K562 (cell line): Measurements from ENCODE around the gene ZCCHC24. TPM values are rescaled to one million over a fixed set of nuclear protein-coding genes. Genes with fewer than 3 reads are reported as not detected.

Source experiments
- ATAC-seq: fragments of 200-7000 bp; cut with Tn5 transposase; 3 replicates; pipeline ENCODE4 v1.9.1; 2020; ENCODE audit warnings: moderate library complexity
- BruUV-seq: library from RNA; stranded (reverse); fragments of 400-500 nt; replicated peaks from 2 replicates; lab custom pipeline; 2021; lab: Mats Ljungman, UMichigan
- CTCF ChIA-PET: fragments of 300-600 bp; formaldehyde crosslinking; extraction: SDS; loops from one replicate; lab custom pipeline; 2021; ENCODE audit warnings: low intra/inter-chr PET ratio; lab: Yijun Ruan, JAX
- POLR2A ChIA-PET: fragments of 300-600, 350-650 bp; sonication (Branson Sonifier 250); formaldehyde crosslinking; extraction: SDS; loops from one replicate; lab custom pipeline; 2021; ENCODE audit warnings: antibody characterized with exemption, inconsistent platforms; lab: Yijun Ruan, JAX
- DNase-seq, 4 experiments: peaks; one replicate each; pipeline versions ENCODE4 v3.0.0 to v3.0.0-alpha.2; 2011 to 2018; ENCODE audit warnings: low spot score in 3 of 4, mixed read lengths in 3 of 4; ENCODE audit errors: extremely low read depth in 1 of 4
- FAIRE-seq: peaks from 2 replicates; lab custom pipeline; 2011; peaks lifted over from hg19 to GRCh38; lab: Jason Lieb, UNC
- H2AFZ ChIP-seq: 2 replicates; pipeline ENCODE4 v1.6.0; 2011; ENCODE audit warnings: low read depth, low read length, control low read depth, inconsistent platforms
- H3K27ac ChIP-seq: fragments of 200-600 bp; 3 replicates; pipeline ENCODE4 v1.8.0; 2011; ENCODE audit warnings: low read depth, mild to moderate bottlenecking, control low read depth, inconsistent platforms, low read length, moderate library complexity, mixed read lengths; ENCODE audit errors: extremely low read depth
- H3K27me3 ChIP-seq, 2 experiments: fragments of 300-600 bp in 1 of 2; 2 replicates in 1 of 2; 3 replicates in 1 of 2; pipeline versions ENCODE4 v1.6.0 to v1.8.0; 2011; ENCODE audit warnings: inconsistent platforms in 2 of 2, low read length in 2 of 2, mild to moderate bottlenecking in 1 of 2, mixed read lengths in 1 of 2, moderate library complexity in 1 of 2; ENCODE audit not compliant: control insufficient read depth in 2 of 2, insufficient read depth in 2 of 2
- H3K36me3 ChIP-seq: fragments of 300-600 bp; 3 replicates; pipeline ENCODE4 v1.8.0; 2011; ENCODE audit warnings: mild to moderate bottlenecking, low read length, inconsistent platforms; ENCODE audit not compliant: control insufficient read depth, insufficient read depth
- H3K4me1 ChIP-seq, 2 experiments: fragments of 200-600 bp in 1 of 2; replicated peaks in 1 of 2; 2 replicates in 1 of 2; 3 replicates in 1 of 2; pipeline versions ENCODE4 v1.5.1 to v1.8.0; 2011; ENCODE audit warnings: inconsistent platforms in 2 of 2, low read length in 2 of 2, mild to moderate bottlenecking in 1 of 2, mixed read lengths in 1 of 2, moderate library complexity in 1 of 2; ENCODE audit not compliant: control insufficient read depth in 2 of 2, insufficient read depth in 2 of 2
- H3K4me2 ChIP-seq: 2 replicates; pipeline ENCODE4 v1.6.1; 2011; ENCODE audit warnings: low read length, control low read depth, inconsistent platforms, mixed read lengths; ENCODE audit not compliant: insufficient read depth
- H3K4me3 ChIP-seq: fragments of 200-600 bp; sonication (generic), shearing (Covaris generic); 2 replicates; pipeline ENCODE4 v1.5.1; 2016; ENCODE audit warnings: control low read depth, inconsistent platforms
- H3K79me2 ChIP-seq: fragments of 200-600 bp; 3 replicates; pipeline ENCODE4 v1.8.0; 2011; ENCODE audit warnings: low read length, inconsistent platforms; ENCODE audit not compliant: control insufficient read depth, insufficient read depth
- H3K9ac ChIP-seq, 2 experiments: 2 replicates each; pipeline versions ENCODE4 v1.6.0 to v1.6.1; 2011; ENCODE audit warnings: low read depth in 2 of 2, low read length in 2 of 2, control low read depth in 1 of 2, inconsistent platforms in 1 of 2, mild to moderate bottlenecking in 1 of 2, mixed read lengths in 1 of 2; ENCODE audit not compliant: insufficient read depth in 1 of 2
- H3K9me1 ChIP-seq: one replicate; pipeline ENCODE4 v1.6.0; 2011; ENCODE audit warnings: inconsistent platforms, mild to moderate bottlenecking, low read length, moderate library complexity; ENCODE audit not compliant: control insufficient read depth, insufficient read depth
- H3K9me3 ChIP-seq: replicated peaks from 2 replicates; pipeline ENCODE4 v1.5.1; 2011; ENCODE audit warnings: low read depth, low read length, inconsistent platforms; ENCODE audit not compliant: control insufficient read depth, insufficient read depth
- H4K20me1 ChIP-seq: replicated peaks from 2 replicates; pipeline ENCODE4 v1.6.1; 2011; ENCODE audit warnings: low read length, inconsistent platforms, mixed read lengths; ENCODE audit not compliant: control insufficient read depth, insufficient read depth
- ASH1L ChIP-seq: fragments of 450-650 bp; IDR thresholded peaks from 2 replicates; pipeline ENCODE4 v1.6.1; 2018; ENCODE audit warnings: borderline replicate concordance, mild to moderate bottlenecking, low read depth; ENCODE audit not compliant: partially characterized antibody
- ZBTB11 ChIP-seq, 3 experiments: fragments of 200-800 bp in 1 of 3; fragments of 250-450 bp in 1 of 3; fragments of 450-650 bp in 1 of 3; sonication (Bioruptor Pico) in 1 of 3; sonication (Bioruptor generic) in 1 of 3; formaldehyde crosslinking in 1 of 3; IDR thresholded peaks; 2 replicates each; pipeline versions ENCODE4 v1.6.1 to v1.8.0; 2016 to 2022; ENCODE audit warnings: mild to moderate bottlenecking in 2 of 3, missing genetic modification characterization in 2 of 3, missing compliant biosample characterization in 1 of 3, moderate library complexity in 1 of 3
- ZNF121 ChIP-seq: sonication (generic); formaldehyde crosslinking; conservative IDR thresholded peaks from 2 replicates; pipeline ENCODE4 v1.8.0; 2022; ENCODE audit warnings: missing genetic modification reagents
- ZNF134 ChIP-seq: fragments of 250-450 bp; sonication (Bioruptor Pico); conservative IDR thresholded peaks from 2 replicates; pipeline ENCODE4 v1.4.0; 2020
- WGBS: fragments of 100-300 bp; shearing (Covaris generic); methylation state at CpG from one replicate; pipeline ENCODE4 v1.1.6; 2016; ENCODE audit warnings: low coverage, mixed read lengths; ENCODE audit not compliant: insufficient coverage; ENCODE audit errors: missing lambda C conversion rate; 5-methylcytosine and 5-hydroxymethylcytosine counted together
- in situ Hi-C: fragments of 300-500 bp; cut with MboI; formaldehyde crosslinking; loops from 4 replicates; pipeline ENCODE4 v1.15.0; 2018; ENCODE audit warnings: inconsistent platforms, mixed read lengths
- intact Hi-C: fragments of 100-400 bp; cut with micrococcal nuclease; formaldehyde crosslinking; loops from 2 replicates; pipeline ENCODE4 v1.14.2; 2022
- polyA plus RNA-seq, 8 experiments: library from polyadenylated mRNA; depleted of rRNA in 4 of 8; stranded (reverse) in 5 of 8; unstranded in 3 of 8; fragments of >200 nt; fragmentation: Nextera tagmentation in 2 of 8; fragmentation: Illumina TruSeq in 1 of 8; extraction: Ambion mirVana in 2 of 8; extraction: Trizol in 1 of 8; gene quantifications; 2 replicates each; pipeline versions ENCODE4 v1.2.1 to v1.2.3, GENCODE V29; 2011 to 2014; ENCODE audit warnings: inconsistent platforms in 1 of 8, missing spikeins in 1 of 8
- total RNA-seq, 7 experiments: library from RNA; depleted of rRNA in 6 of 7; stranded (reverse); fragments of >200 nt in 6 of 7; fragmentation: Illumina TruSeq in 2 of 7; extraction: Trizol in 2 of 7; gene quantifications; 2 replicates each; pipeline versions ENCODE4 v1.2.1 to v1.2.3, GENCODE V29; 2011 to 2021; ENCODE audit warnings: low replicate concordance in 1 of 7

ZCCHC24 gene
- total and polyA plus RNA-seq, 9 of the 15 experiments (the other 6 are each of a cell fraction or from before 2014, with no cell fraction given): 0.84 to 11.0 (median 4.6) TPM

- no peaks in the 10 kb centered on the region for H3K9me3 ChIP-seq
These were observed 26.4 kb upstream of the ZCCHC24 start for GRCh38 chr10:79471776-79472175.

GRCh38 chr10:79470096-79470495, 24.7 kb upstream of the ZCCHC24 start:
- Histone ChIP-seq H3K36me3 (no peaks in the 10 kb centered on the region), H3K9ac (peak overlapping the region in 1 of 2 experiments; percentile 24; a peak in 1 of 4 replicates), H3K79me2 (no peaks in the 10 kb centered on the region), H3K27me3 (no peaks in the 10 kb centered on the region; a peak in 1 of 5 replicates), H2AFZ (no peak overlapping the region), H3K4me2 (no peak overlapping the region), H4K20me1 (no peaks in the 10 kb centered on the region), H3K27ac (no peak overlapping the region), H3K4me3 (no peak overlapping the region), H3K4me1 (peaks cover 7 to 19% of the 10 kb centered on the region in 2 experiments; a peak in 3 of 5 replicates), H3K9me3 (no peaks in the 10 kb centered on the region), H3K9me1 (no peaks in the 10 kb centered on the region)
- WGBS: 58% methylated on average over 8 of the region's 8 CpGs
- in situ Hi-C loops (loop anchor here (5.0 kb wide), 1 partner anchor 78 kb away; no protein-coding TSS in a partner anchor), intact Hi-C loops (no loop called here)
- FAIRE-seq (no peak), ATAC-seq (no peak), DNase-seq (no peak)
- ChIA-PET POLR2A (interaction anchor here (0.7 to 0.8 kb wide), 2 partner anchors 10 to 120 kb away, joined by 3 read pairs; no protein-coding TSS in a partner anchor), CTCF (no interaction called here)
- no TSS peak for BruUV-seq
- no peak for TF ChIP-seq ZBTB11 (CRISPR knock-in tag; IDR thresholded peaks at IDR 0.05)
- no peak for TF ChIP-seq ZNF134 (CRISPR knock-in tag)

More at GRCh38 chr10:79471776-79472175, 26.4 kb upstream of the ZCCHC24 start:
- H3K79me2 ChIP-seq: no peaks in the 10 kb centered on the region
- H3K4me2 ChIP-seq: no peak overlapping the region
- ATAC-seq: no peak
- H3K4me3 ChIP-seq: no peak overlapping the region
- no peaks in the 10 kb centered on the region for H3K36me3 ChIP-seq
- CTCF ChIA-PET: no interaction called here
- no peaks in the 10 kb centered on the region; a peak in 1 of 5 replicates for H3K27me3 ChIP-seq
- 29% methylated on average over 4 of the region's 4 CpGs for WGBS
- BruUV-seq: no TSS peak
- TF ChIP-seq ASH1L (no peak), ZNF121 (CRISPR knock-in tag) (peak; percentile 64)
- TF ChIP-seq, all 486 proteins: peak for 1
- in situ Hi-C loops (loop anchor here (5.0 kb wide), 1 partner anchor 79 kb away; no protein-coding TSS in a partner anchor), intact Hi-C loops (no loop called here)
- no peaks in the 10 kb centered on the region for H3K9me1 ChIP-seq
- H4K20me1 ChIP-seq: no peaks in the 10 kb centered on the region
- H3K9ac ChIP-seq: no peak overlapping the region
- H3K27ac ChIP-seq: no peak overlapping the region
- peaks cover 9 to 21% of the 10 kb centered on the region in 2 experiments; a peak in 3 of 5 replicates for H3K4me1 ChIP-seq
- FAIRE-seq: no peak
- DNase-seq: no peak
- POLR2A ChIA-PET: interaction anchor here (0.6 to 1.1 kb wide), 2 partner anchors 96 to 233 kb away, joined by 3 to 4 read pairs; no protein-coding TSS in a partner anchor
- no peak overlapping the region for H2AFZ ChIP-seq
